Cortex of kidney (tissue), 1 donor: ENCODE data around the gene FRYL.
"Not testable (repeated sequence)": the region's sequence is repeated elsewhere in the genome, so short reads cannot be mapped to it uniquely, and the experiment has no call there.

Experiments used
- DNase-seq: peaks from one replicate; lab custom pipeline; 2025; lab: John Stamatoyannopoulos, UW

FRYL gene

DNA sequence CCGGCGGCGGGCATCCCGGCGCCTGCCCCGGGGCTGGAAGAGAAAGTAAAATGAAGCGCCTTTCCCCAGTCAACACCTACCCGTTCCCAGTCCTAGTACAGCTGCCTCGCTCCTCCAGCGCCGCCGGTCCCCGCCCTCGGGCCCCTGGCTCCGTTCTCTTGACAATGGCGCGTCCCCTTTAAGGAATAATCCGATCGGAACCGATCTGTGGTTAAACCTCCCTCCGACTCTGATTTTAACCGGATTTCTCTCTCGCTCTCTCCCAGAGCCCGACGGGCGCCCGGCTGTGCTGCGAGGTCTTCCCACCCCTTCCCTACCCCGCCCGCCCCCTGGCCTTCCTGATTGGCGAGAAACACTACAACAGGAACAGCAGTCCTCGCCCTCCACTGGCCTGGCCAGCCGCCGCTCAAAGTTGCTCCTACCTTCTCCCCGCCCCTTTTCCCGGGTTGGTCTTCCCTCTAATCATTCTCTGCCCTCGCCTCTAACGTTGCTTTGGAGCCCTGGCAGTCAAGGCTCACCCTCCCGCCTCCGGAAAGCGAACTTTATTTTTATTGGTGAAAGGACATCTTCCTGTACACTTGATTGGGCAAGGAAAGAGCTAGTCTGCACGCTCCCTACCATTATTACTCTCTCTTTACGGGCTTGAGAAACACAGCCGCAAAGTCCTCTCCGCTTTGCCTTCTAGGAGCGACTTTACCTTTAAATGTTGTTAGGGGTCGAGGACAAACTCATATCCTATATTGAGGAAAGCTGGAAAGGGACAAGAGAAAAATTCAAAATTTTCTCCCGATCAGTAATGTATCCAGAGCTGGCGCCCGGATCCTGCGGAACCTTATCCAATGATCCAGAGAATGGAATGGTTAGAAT is at the start of gene FRYL:
Gene FRYL, minus strand, starts transcription at position 282 of the 867 bp plus-strand sequence. CDS start 145,869 bp downstream, outside the sequence.
- peak; percentile 62 for DNase-seq

- DNase-seq = no peak
These were observed 47.5 kb upstream of the FRYL start for GRCh38 chr4:48827622-48828021.

DNA sequence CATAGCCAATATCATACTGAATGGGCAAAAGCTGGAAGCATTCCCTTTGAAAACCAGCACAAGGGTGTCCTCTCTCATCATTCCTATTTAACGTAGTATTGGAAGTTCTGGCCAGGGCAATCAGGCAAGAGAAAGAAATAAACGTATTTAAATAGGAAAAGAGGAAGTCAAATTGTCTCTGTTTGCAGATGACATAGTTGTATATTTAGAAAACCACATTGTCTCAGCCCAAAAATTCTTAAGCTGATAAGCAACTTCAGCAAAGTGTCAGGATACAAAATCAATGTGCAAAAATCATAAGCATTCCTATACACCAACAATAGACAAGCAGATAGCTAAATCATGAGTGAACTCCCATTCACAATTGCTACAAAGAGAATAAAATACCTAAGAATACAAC is 41.4 kb upstream of the FRYL start:
- DNase-seq = not testable (repeated sequence)

DNA sequence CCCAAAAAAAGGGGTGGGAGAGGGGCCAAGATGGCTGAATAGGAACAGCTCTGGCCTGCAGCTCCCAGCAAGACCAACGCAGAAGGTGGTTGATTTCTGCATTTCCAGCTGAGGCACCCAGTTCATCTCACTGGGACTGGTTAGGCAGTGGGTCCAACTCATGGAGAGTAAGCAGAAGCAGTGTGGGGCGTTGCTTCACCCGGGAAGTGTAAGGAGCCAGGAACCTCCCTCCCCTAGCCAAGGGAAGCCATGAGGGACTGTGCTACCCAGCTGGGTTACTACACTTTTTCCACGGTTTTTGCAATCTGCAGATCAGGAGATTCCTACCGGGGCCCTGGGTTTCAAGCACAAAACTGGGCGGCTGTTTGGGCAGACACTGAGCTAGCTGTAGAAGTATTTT is 36.9 kb upstream of the FRYL start:
- DNase-seq = no peak

DNA sequence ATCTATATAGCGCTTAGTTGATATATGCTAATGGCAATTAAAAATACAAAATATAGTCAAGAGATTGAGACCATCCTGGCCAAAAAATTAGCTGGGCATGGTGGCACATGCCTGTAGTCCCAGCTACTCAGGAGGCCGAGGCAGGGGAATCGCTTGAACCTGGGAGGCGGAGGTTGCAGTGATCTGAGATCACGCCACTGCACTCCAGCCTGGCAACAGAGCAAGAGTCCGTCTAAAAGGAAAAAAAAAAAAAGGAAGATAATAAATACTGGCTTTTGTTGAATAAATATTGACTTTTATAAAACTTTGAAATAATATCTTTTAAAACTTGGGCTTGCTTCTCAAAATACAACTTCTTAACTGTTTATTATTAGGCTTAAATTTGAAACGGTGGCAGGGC is 36.2 kb upstream of the FRYL start:
- not testable (repeated sequence) for DNase-seq

DNA sequence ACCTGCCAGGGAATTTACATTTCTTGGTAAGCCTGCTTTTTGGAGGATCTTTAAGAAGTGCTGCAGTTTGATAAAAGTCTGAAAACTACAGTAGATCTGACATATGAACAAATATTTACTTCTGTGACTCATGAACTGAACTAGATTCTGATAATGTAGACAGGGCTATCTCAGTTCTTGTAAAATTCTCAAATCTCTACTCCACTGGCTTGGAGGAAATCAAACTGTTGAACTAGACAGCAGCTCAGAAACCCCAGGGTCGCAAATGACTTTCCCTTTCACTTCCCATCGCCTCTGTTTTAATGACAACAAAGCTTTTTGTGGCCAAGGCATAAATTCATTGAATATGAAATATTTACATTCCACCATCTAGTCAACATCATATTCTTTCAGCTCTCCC is 35.4 kb upstream of the FRYL start:
- no peak for DNase-seq

DNA sequence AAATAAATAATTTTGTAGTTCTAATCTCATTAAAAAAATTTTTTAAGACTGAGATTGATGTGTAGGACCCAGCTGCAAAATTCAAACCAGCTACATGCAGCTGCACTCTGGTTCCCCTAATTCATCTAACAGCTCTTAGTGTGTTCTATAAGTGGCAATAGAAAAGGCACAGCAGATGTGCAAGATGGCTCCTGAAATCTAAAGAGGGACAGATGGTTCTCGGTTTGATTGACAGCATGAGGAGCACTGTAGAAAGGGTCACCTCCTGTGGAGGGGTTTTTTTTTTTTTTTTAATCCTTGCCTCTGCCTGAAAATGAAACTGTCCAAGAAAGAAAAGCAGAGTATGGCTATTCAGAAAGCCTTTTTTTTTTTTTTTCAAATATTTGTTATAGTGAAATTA is 33.9 kb upstream of the FRYL start:
- DNase-seq = no peak

- DNase-seq = no peak
These were observed 32.8 kb upstream of the FRYL start for GRCh38 chr4:48812866-48813265.

- no peak for DNase-seq
These were observed 24.7 kb upstream of the FRYL start for GRCh38 chr4:48804584-48805301.

- DNase-seq = no peak
These were observed 21.1 kb upstream of the FRYL start for GRCh38 chr4:48801016-48801715.

- DNase-seq = not testable (repeated sequence)
These were observed 20.1 kb upstream of the FRYL start for GRCh38 chr4:48800155-48800554.

DNA sequence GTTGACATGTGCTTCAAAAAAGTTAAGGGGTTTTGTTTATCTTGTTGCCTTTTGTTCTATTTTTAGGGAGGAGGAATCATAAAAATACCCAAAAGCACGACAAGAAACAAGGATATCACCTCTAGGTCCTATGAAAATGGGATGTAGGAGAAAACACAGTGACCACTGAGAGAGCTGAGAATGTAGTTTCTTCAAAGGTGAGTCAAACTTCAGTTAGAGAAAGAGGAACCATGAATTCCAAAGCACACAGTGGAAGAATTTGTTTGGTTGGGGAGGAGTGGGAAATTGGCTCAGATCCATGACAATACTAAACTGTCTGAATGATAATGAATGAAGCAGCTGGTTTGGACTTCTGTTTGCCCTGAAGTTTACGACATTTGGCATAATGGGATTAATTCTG is 19.1 kb upstream of the FRYL start:
- no peak for DNase-seq

DNA sequence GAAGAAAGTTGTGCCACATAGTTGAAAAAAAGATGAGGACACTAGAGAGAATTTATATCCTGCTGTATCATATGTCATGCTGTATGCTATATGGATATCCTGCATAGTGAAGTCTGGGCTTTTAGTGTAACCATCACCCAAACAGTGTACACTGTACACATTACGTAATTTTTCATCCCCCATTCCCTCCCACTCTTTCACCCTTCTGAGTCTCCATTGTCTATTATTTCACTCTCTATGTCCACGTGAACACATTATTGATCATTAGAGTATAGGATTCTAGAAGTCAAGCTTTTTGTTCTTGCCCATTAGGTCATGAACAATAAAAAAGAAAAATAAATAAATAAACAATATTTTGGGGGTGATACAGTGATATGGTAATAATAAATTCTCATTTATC is 18.0 kb upstream of the FRYL start:
- no peak for DNase-seq

- no peak for DNase-seq
These were observed 17.0 kb upstream of the FRYL start for GRCh38 chr4:48796927-48797679.

DNA sequence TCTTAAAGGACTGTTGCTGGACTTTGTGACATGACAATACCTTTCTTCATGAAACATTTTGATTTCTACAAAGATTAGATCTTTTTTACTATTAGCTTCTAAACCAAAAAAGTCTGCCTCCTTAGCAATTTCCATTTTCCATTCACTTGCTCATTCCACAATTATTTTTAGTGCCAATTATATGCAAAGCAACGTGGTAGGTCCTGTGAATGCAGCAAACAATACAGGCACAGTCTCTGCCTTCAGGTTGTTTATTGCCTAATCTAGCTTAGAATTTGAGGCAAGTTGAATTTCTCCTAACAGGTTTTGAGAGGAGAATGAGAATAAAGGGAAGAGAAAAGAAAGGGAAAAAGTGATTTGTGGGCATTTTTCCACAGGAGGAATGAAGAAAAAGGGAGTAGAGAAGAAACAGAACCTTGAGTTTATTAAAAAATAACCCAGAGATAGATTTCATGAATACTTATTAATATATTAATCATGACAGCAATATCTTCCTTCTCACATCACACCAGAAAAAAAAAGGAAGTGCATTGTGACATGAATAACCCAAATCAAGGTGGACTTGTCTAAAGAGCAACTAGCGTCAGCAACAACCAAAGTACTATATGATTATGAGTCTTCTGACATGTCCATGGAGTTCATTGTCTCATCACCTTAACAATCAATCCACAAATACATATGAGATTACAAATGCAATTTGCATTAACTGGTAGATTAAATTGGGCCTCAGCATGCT is 16.3 kb upstream of the FRYL start:
- DNase-seq = no peak

GRCh38 chr4:48795108-48795507 is 15.0 kb upstream of the FRYL start:
- DNase-seq = no peak

GRCh38 chr4:48792348-48793006 is 12.4 kb upstream of the FRYL start:
- no peak for DNase-seq

- no peak for DNase-seq
These were observed 11.2 kb upstream of the FRYL start for GRCh38 chr4:48791313-48791712.

- DNase-seq = no peak
These were observed 10.5 kb upstream of the FRYL start for GRCh38 chr4:48790561-48790960.

GRCh38 chr4:48787056-48787455 is 7.0 kb upstream of the FRYL start:
- DNase-seq = no peak

DNA sequence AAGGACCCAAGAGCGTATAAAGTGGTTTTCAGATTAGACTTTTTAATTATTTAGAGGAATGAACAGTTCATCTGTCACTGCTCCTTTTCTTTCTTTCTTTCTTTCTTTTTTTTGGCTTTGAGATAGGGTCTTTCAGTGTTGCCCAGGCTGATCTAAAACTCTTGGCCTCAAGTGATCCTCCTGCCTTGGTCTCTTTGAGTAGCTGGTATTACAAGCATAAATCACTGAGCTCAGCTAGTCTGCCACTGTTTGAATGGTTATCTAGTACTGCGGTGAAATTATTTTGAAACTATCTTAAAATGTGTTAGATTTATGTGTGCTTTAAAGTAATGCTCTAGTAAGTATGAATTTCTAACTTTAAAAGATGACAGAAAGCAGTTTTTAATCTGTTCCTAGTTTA is 6.5 kb upstream of the FRYL start:
- no peak for DNase-seq
